ENCODE data around the gene RXYLT1. TPM values are rescaled to one million over a fixed set of nuclear protein-coding genes. Genes with fewer than 3 reads are reported as not detected.

The RXYLT1 gene
- total RNA-seq, 1 donor from 2014 or later, result 20.6 TPM

GRCh38 chr12:63845726-63846125 lies 66.0 kb downstream of the RXYLT1 start:
- H3K4me1 Mint-ChIP-seq, result peaks cover 37% of the 10 kb centered on the region
- H3K4me3 Mint-ChIP-seq, result peak overlapping the region; percentile 94
- H3K36me3 Mint-ChIP-seq, result no peaks in the 10 kb centered on the region
- no peak overlapping the region for H3K27ac Mint-ChIP-seq
- peaks cover 2% of the 10 kb centered on the region for H3K27me3 Mint-ChIP-seq (ENCODE audit: low read depth)
- no peaks in the 10 kb centered on the region for H3K9me3 Mint-ChIP-seq
- DNase-seq (ENCODE audit: low spot score in 2 of 2, unreplicated experiment in 2 of 2), result no peak
- no peak for TF ChIP-seq CTCF (IDR thresholded peaks at IDR 0.05; ENCODE audit: unreplicated experiment)

GRCh38 chr12:63846238-63846967 lies 66.7 kb downstream of the RXYLT1 start:
- Mint-ChIP-seq H3K4me1 (peaks cover 37% of the 10 kb centered on the region), H3K27ac (no peak overlapping the region), H3K9me3 (no peaks in the 10 kb centered on the region), H3K4me3 (peak overlapping the region; percentile 94), H3K27me3 (ENCODE audit: low read depth) (peaks cover 2% of the 10 kb centered on the region), H3K36me3 (no peaks in the 10 kb centered on the region)
- DNase-seq (ENCODE audit: low spot score in 2 of 2, unreplicated experiment in 2 of 2), result no peak
- no peak for TF ChIP-seq CTCF (IDR thresholded peaks at IDR 0.05; ENCODE audit: unreplicated experiment)

GRCh38 chr12:63848450-63848849 lies 68.7 kb downstream of the RXYLT1 start:
- Mint-ChIP-seq H3K4me3 (no peak overlapping the region), H3K27me3 (ENCODE audit: low read depth) (peaks cover 2% of the 10 kb centered on the region), H3K36me3 (no peaks in the 10 kb centered on the region), H3K9me3 (no peaks in the 10 kb centered on the region), H3K27ac (no peak overlapping the region), H3K4me1 (peaks cover 34% of the 10 kb centered on the region)
- no peak for TF ChIP-seq CTCF (IDR thresholded peaks at IDR 0.05; ENCODE audit: unreplicated experiment)
- DNase-seq (ENCODE audit: low spot score in 2 of 2, unreplicated experiment in 2 of 2), result no peak

- no peak overlapping the region for H3K4me3 Mint-ChIP-seq
- peaks cover 2% of the 10 kb centered on the region for H3K27me3 Mint-ChIP-seq (ENCODE audit: low read depth)
- DNase-seq (ENCODE audit: low spot score in 2 of 2, unreplicated experiment in 2 of 2), result no peak
- no peak overlapping the region for H3K27ac Mint-ChIP-seq
- no peaks in the 10 kb centered on the region for H3K9me3 Mint-ChIP-seq
- no peaks in the 10 kb centered on the region for H3K36me3 Mint-ChIP-seq
- peaks cover 34% of the 10 kb centered on the region for H3K4me1 Mint-ChIP-seq
- no peak for TF ChIP-seq CTCF (IDR thresholded peaks at IDR 0.05; ENCODE audit: unreplicated experiment)
Measured at GRCh38 chr12:63849106-63849620, 69.5 kb downstream of the RXYLT1 start.

- no peak for DNase-seq (ENCODE audit: low spot score in 2 of 2, unreplicated experiment in 2 of 2)
- H3K9me3 Mint-ChIP-seq, result no peaks in the 10 kb centered on the region
- peaks cover 34% of the 10 kb centered on the region for H3K4me1 Mint-ChIP-seq
- H3K27me3 Mint-ChIP-seq (ENCODE audit: low read depth), result peaks cover 2% of the 10 kb centered on the region
- H3K36me3 Mint-ChIP-seq, result no peaks in the 10 kb centered on the region
- no peak for TF ChIP-seq CTCF (IDR thresholded peaks at IDR 0.05; ENCODE audit: unreplicated experiment)
- H3K4me3 Mint-ChIP-seq, result no peak overlapping the region
- no peak overlapping the region for H3K27ac Mint-ChIP-seq
Measured at GRCh38 chr12:63849641-63850040, 69.9 kb downstream of the RXYLT1 start.

All from mesothelial cell of epicardium (in vitro differentiated cells).